GM23338 (cell line): ENCODE data around the gene ZSCAN25. TPM values are rescaled to one million over a fixed set of nuclear protein-coding genes. Genes with fewer than 3 reads are reported as not detected.

Source experiments
- ATAC-seq: fragments of 200-7000 bp; cut with Tn5 transposase; 3 replicates; pipeline ENCODE4 v1.9.1; 2020
- DNase-seq: peaks from one replicate; pipeline ENCODE4 v3.0.0-alpha.2; 2015; ENCODE audit warnings: low spot score
- H2AFZ ChIP-seq: fragments of 200-600 bp; sonication (generic); 2 replicates; pipeline ENCODE4 v1.8.0; 2016; ENCODE audit warnings: antibody characterized with exemption, mild to moderate bottlenecking, moderate library complexity
- H3F3A ChIP-seq: fragments of 200-600 bp; sonication (generic); replicated peaks from 2 replicates; pipeline ENCODE4 v1.8.0; 2017; ENCODE audit warnings: antibody characterized with exemption, mixed run types, low read depth
- H3K27ac ChIP-seq: fragments of 200-600 bp; sonication (generic); 2 replicates; pipeline ENCODE4 v1.6.1; 2016; ENCODE audit warnings: low read depth
- H3K27me3 ChIP-seq: fragments of 200-600 bp; sonication (generic); 2 replicates; pipeline ENCODE4 v1.8.0; 2016; ENCODE audit warnings: mild to moderate bottlenecking, mixed run types, moderate library complexity; ENCODE audit not compliant: insufficient read depth
- H3K36me3 ChIP-seq: fragments of 200-600 bp; sonication (generic); 2 replicates; pipeline ENCODE4 v1.8.0; 2016; ENCODE audit warnings: mild to moderate bottlenecking; ENCODE audit not compliant: insufficient read depth
- H3K4me1 ChIP-seq: fragments of 200-600 bp; sonication (generic); 2 replicates; pipeline ENCODE4 v1.8.0; 2016; ENCODE audit warnings: mild to moderate bottlenecking, moderate library complexity; ENCODE audit not compliant: insufficient read depth
- H3K4me2 ChIP-seq: fragments of 200-600 bp; sonication (generic); 2 replicates; pipeline ENCODE4 v1.7.1; 2017; ENCODE audit warnings: mixed run types
- H3K4me3 ChIP-seq: fragments of 200-600 bp; sonication (generic); 2 replicates; pipeline ENCODE4 v1.6.1; 2016; ENCODE audit warnings: mixed run types
- H3K79me2 ChIP-seq: fragments of 200-600 bp; sonication (generic); replicated peaks from 2 replicates; pipeline ENCODE4 v1.8.0; 2017; ENCODE audit warnings: mild to moderate bottlenecking; ENCODE audit not compliant: insufficient read depth
- H3K9me2 ChIP-seq: fragments of 200-600 bp; sonication (generic); 2 replicates; pipeline ENCODE4 v1.8.0; 2017; ENCODE audit not compliant: insufficient read depth
- H4K20me1 ChIP-seq: fragments of 200-600 bp; sonication (generic); replicated peaks from 2 replicates; pipeline ENCODE4 v1.8.0; 2017; ENCODE audit warnings: mild to moderate bottlenecking; ENCODE audit not compliant: insufficient read depth
- H3K27ac Mint-ChIP-seq: 2 replicates; pipeline ENCODE4 v1.8.0; 2020; ENCODE audit warnings: inconsistent platforms, mild to moderate bottlenecking, moderate library complexity, mixed read lengths
- H3K27me3 Mint-ChIP-seq: 3 replicates; pipeline ENCODE4 v1.8.0; 2022; ENCODE audit warnings: low read depth, mild to moderate bottlenecking, moderate library complexity, mixed read lengths, inconsistent platforms; ENCODE audit not compliant: insufficient read depth, poor library complexity
- H3K36me3 Mint-ChIP-seq: 3 replicates; pipeline ENCODE4 v1.8.0; 2021; ENCODE audit warnings: low read depth, mild to moderate bottlenecking, inconsistent platforms, moderate library complexity, mixed read lengths
- H3K4me1 Mint-ChIP-seq: 3 replicates; pipeline ENCODE4 v1.8.0; 2020; ENCODE audit warnings: mild to moderate bottlenecking, inconsistent platforms, mixed read lengths
- H3K4me3 Mint-ChIP-seq: 3 replicates; pipeline ENCODE4 v1.8.0; 2021; ENCODE audit warnings: moderate library complexity, mild to moderate bottlenecking, inconsistent platforms, mixed read lengths
- H3K9me3 Mint-ChIP-seq: 3 replicates; pipeline ENCODE4 v1.8.0; 2020; ENCODE audit warnings: moderate library complexity, mild to moderate bottlenecking, inconsistent platforms, mixed read lengths
- CREB1 ChIP-seq: fragments of 250-450 bp; sonication (Bioruptor Pico); IDR thresholded peaks from 2 replicates; pipeline ENCODE4 v1.5.0; 2020; ENCODE audit warnings: low read depth, mild to moderate bottlenecking, moderate library complexity
- CTCF ChIP-seq, 2 experiments: fragments of 200-600 bp in 1 of 2; sonication (generic) in 1 of 2; conservative IDR thresholded peaks; 2 replicates each; pipeline versions ENCODE4 v1.5.1 to v1.6.1; 2016 to 2017; ENCODE audit warnings: antibody characterized with exemption in 2 of 2, low read depth in 2 of 2, mild to moderate bottlenecking in 2 of 2, moderate library complexity in 1 of 2
- ETS1 ChIP-seq: IDR thresholded peaks from 2 replicates; pipeline ENCODE4 v1.6.1; 2016; ENCODE audit warnings: antibody characterized with exemption
- EZH2 ChIP-seq: fragments of 200-600 bp; sonication (generic); IDR thresholded peaks from one replicate; pipeline ENCODE4 v1.8.0; 2017; ENCODE audit warnings: antibody characterized with exemption, mild to moderate bottlenecking, low read depth; ENCODE audit not compliant: unreplicated experiment
- EZH2phosphoT487 ChIP-seq: fragments of 200-600 bp; sonication (generic); IDR thresholded peaks from one replicate; pipeline ENCODE4 v1.8.1; 2018; ENCODE audit warnings: antibody characterized with exemption; ENCODE audit not compliant: unreplicated experiment
- JUNB ChIP-seq: IDR thresholded peaks from one replicate; pipeline ENCODE4 v1.6.1; 2016; ENCODE audit warnings: antibody characterized with exemption; ENCODE audit not compliant: unreplicated experiment
- NANOG ChIP-seq: IDR thresholded peaks from 2 replicates; pipeline ENCODE4 v1.6.1; 2016; ENCODE audit warnings: antibody characterized with exemption, borderline replicate concordance
- POLR2AphosphoS5 ChIP-seq: IDR thresholded peaks from 2 replicates; pipeline ENCODE4 v1.6.1; 2016; ENCODE audit warnings: antibody characterized with exemption, low read depth
- REST ChIP-seq: IDR thresholded peaks from one replicate; pipeline ENCODE4 v1.6.1; 2018; ENCODE audit warnings: antibody characterized with exemption; ENCODE audit not compliant: unreplicated experiment
- STAT1 ChIP-seq: IDR thresholded peaks from one replicate; pipeline ENCODE4 v1.6.1; 2016; ENCODE audit warnings: antibody characterized with exemption; ENCODE audit not compliant: unreplicated experiment
- ZNF114 ChIP-seq: fragments of 250-450 bp; sonication (Bioruptor Pico); IDR thresholded peaks from 2 replicates; pipeline ENCODE4 v1.5.0; 2020; ENCODE audit warnings: mild to moderate bottlenecking, moderate library complexity
- ZNF331 ChIP-seq: fragments of 250-450 bp; sonication (Bioruptor Pico); IDR thresholded peaks from 2 replicates; pipeline ENCODE4 v1.5.0; 2020; ENCODE audit warnings: low read depth, mild to moderate bottlenecking, moderate library complexity
- ZNF462 ChIP-seq: fragments of 250-450 bp; sonication (Bioruptor Pico); IDR thresholded peaks from 2 replicates; pipeline ENCODE4 v1.5.0; 2020; ENCODE audit warnings: mild to moderate bottlenecking, moderate library complexity
- polyA plus RNA-seq: library from polyadenylated mRNA; unstranded; fragments of >200 nt; fragmentation: Nextera tagmentation; extraction: Ambion mirVana; gene quantifications from 2 replicates; pipeline ENCODE4 v1.2.1, GENCODE V29; 2016
- total RNA-seq: library from RNA; depleted of rRNA; stranded (reverse); fragments of >200 nt; shearing (Covaris generic); gene quantifications from 2 replicates; pipeline ENCODE4 v1.2.3, GENCODE V29; 2014

Gene ZSCAN25
- total and polyA plus RNA-seq, 2 experiments from 2014 or later = 4.8 to 17.5 TPM

- H3K4me2 ChIP-seq = no peak overlapping the region
- no peak overlapping the region for H3K27ac ChIP-seq
- peaks cover 23% of the 10 kb centered on the region for H4K20me1 ChIP-seq
- ATAC-seq (no peak), DNase-seq (no peak)
- 0 out of 2 replicates have a peak, but pooled peaks cover 8% of the 10 kb centered on the region for H3F3A ChIP-seq
- H3K79me2 ChIP-seq = no peaks in the 10 kb centered on the region
- H3K4me1 Mint-ChIP-seq = peaks cover 22% of the 10 kb centered on the region
- peaks cover 15% of the 10 kb centered on the region for H3K36me3 ChIP-seq
- H2AFZ ChIP-seq = no peak overlapping the region
- no peak overlapping the region for H3K4me3 Mint-ChIP-seq
- no peak overlapping the region for H3K27ac Mint-ChIP-seq
- H3K36me3 Mint-ChIP-seq = peaks cover 92% of the 10 kb centered on the region
- H3K9me2 ChIP-seq = no peaks in the 10 kb centered on the region
- TF ChIP-seq ZNF462 (CRISPR knock-in tag) (no peak), EZH2phosphoT487 (no peak), REST (no peak), STAT1 (no peak), POLR2AphosphoS5 (no peak), ETS1 (no peak), ZNF331 (no peak), NANOG (no peak), CREB1 (CRISPR knock-in tag) (no peak), CTCF (conservative IDR thresholded peaks at IDR 0.05; ENCODE audit: low read depth in 2 of 2) (no peak), ZNF114 (CRISPR knock-in tag) (no peak), EZH2 (no peak), JUNB (no peak)
- no peaks in the 10 kb centered on the region for H3K27me3 ChIP-seq
- no peak overlapping the region for H3K4me3 ChIP-seq
- peaks cover 16% of the 10 kb centered on the region for H3K27me3 Mint-ChIP-seq
- no peaks in the 10 kb centered on the region for H3K9me3 Mint-ChIP-seq
- peaks cover 6% of the 10 kb centered on the region for H3K4me1 ChIP-seq
Measured at GRCh38 chr7:99625321-99625720, 8.6 kb downstream of the ZSCAN25 start.
